Liver (tissue), 9 donors: ENCODE data around the gene PRKCH. TPM values are rescaled to one million over a fixed set of nuclear protein-coding genes. Genes with fewer than 3 reads are reported as not detected.

Experiments used
- DNase-seq: peaks from one replicate; pipeline ENCODE4 v3.0.0-alpha.2; 2017; ENCODE audit warnings: low spot score
- H3K27ac ChIP-seq, 2 donors: one replicate each; pipeline ENCODE4 v1.7.0; 2013; ENCODE audit warnings: inconsistent platforms in 2 of 2, low read length in 2 of 2, control low read depth in 1 of 2, low read depth in 1 of 2, mild to moderate bottlenecking in 1 of 2
- H3K27me3 ChIP-seq, 4 donors: one replicate each; pipeline versions ENCODE4 v1.6.1 to v1.7.0; 2013; ENCODE audit warnings: low read length in 3 of 4, inconsistent platforms in 1 of 4, mild to moderate bottlenecking in 1 of 4, moderate library complexity in 1 of 4; ENCODE audit not compliant: control insufficient read depth in 4 of 4, insufficient read depth in 4 of 4
- H3K36me3 ChIP-seq, 4 donors: one replicate each; pipeline versions ENCODE4 v1.6.1 to v1.7.0; 2013; ENCODE audit warnings: low read length in 3 of 4, mild to moderate bottlenecking in 3 of 4, low read depth in 1 of 4, moderate library complexity in 1 of 4; ENCODE audit not compliant: control insufficient read depth in 4 of 4, insufficient read depth in 3 of 4
- H3K4me1 ChIP-seq, 4 donors: one replicate each; pipeline versions ENCODE4 v1.6.1 to v1.7.0; 2013; ENCODE audit warnings: low read length in 3 of 4, mild to moderate bottlenecking in 3 of 4, moderate library complexity in 1 of 4; ENCODE audit not compliant: control insufficient read depth in 4 of 4, insufficient read depth in 4 of 4
- H3K4me3 ChIP-seq, 3 donors: one replicate each; pipeline versions ENCODE4 v1.6.1 to v1.7.0; 2013; ENCODE audit warnings: low read length in 3 of 3, control low read depth in 1 of 3, low read depth in 1 of 3, mild to moderate bottlenecking in 1 of 3
- H3K9ac ChIP-seq, 2 donors: one replicate each; pipeline ENCODE4 v1.7.0; 2013; ENCODE audit warnings: low read length in 2 of 2, mild to moderate bottlenecking in 2 of 2, moderate library complexity in 2 of 2, control low read depth in 1 of 2, low read depth in 1 of 2
- H3K9me3 ChIP-seq, 4 donors: one replicate each; pipeline versions ENCODE4 v1.6.1 to v1.7.0; 2013; ENCODE audit warnings: low read length in 3 of 4; ENCODE audit not compliant: control insufficient read depth in 4 of 4
- ATF3 ChIP-seq: IDR thresholded peaks from 2 replicates; pipeline ENCODE4 v1.6.1; 2016; ENCODE audit warnings: antibody characterized with exemption
- FOXA1 ChIP-seq: IDR thresholded peaks from 2 replicates; pipeline ENCODE4 v1.6.1; 2016; ENCODE audit warnings: antibody characterized with exemption
- FOXA2 ChIP-seq: IDR thresholded peaks from 2 replicates; pipeline ENCODE4 v1.6.1; 2016; ENCODE audit warnings: antibody characterized with exemption
- GABPA ChIP-seq, 2 donors: IDR thresholded peaks in 1 of 2; conservative IDR thresholded peaks in 1 of 2; 2 replicates each; pipeline ENCODE4 v1.6.1; 2016; ENCODE audit warnings: antibody characterized with exemption in 2 of 2, mild to moderate bottlenecking in 1 of 2, moderate library complexity in 1 of 2
- HNF4A ChIP-seq, 2 donors: conservative IDR thresholded peaks; 2 replicates each; pipeline ENCODE4 v1.6.1; 2016; ENCODE audit warnings: antibody characterized with exemption in 2 of 2, mild to moderate bottlenecking in 2 of 2
- JUND ChIP-seq, 2 donors: IDR thresholded peaks; 2 replicates each; pipeline ENCODE4 v1.6.1; 2016; ENCODE audit warnings: antibody characterized with exemption in 2 of 2
- NR2F2 ChIP-seq: IDR thresholded peaks from 2 replicates; pipeline ENCODE4 v1.6.1; 2016; ENCODE audit warnings: antibody characterized with exemption
- RAD21 ChIP-seq, 2 donors: IDR thresholded peaks; 2 replicates each; pipeline ENCODE4 v1.6.1; 2016; ENCODE audit warnings: antibody characterized with exemption in 2 of 2, mild to moderate bottlenecking in 2 of 2
- REST ChIP-seq: IDR thresholded peaks from 2 replicates; pipeline ENCODE4 v1.6.1; 2016; ENCODE audit warnings: antibody characterized with exemption, mild to moderate bottlenecking
- SP1 ChIP-seq: IDR thresholded peaks from 2 replicates; pipeline ENCODE4 v1.6.1; 2018; ENCODE audit warnings: antibody characterized with exemption, mild to moderate bottlenecking
- TAF1 ChIP-seq: conservative IDR thresholded peaks from 2 replicates; pipeline ENCODE4 v1.6.1; 2016; ENCODE audit warnings: antibody characterized with exemption, mild to moderate bottlenecking
- YY1 ChIP-seq: IDR thresholded peaks from 2 replicates; pipeline ENCODE4 v1.6.1; 2016; ENCODE audit warnings: antibody characterized with exemption, mild to moderate bottlenecking
- WGBS: extraction: QIAGEN DNeasy Blood & Tissue Kit; methylation state at CpG from one replicate; pipeline ENCODE4 v1.1.7; 2013; 5-methylcytosine and 5-hydroxymethylcytosine counted together
- polyA plus RNA-seq, 2 donors: library from polyadenylated mRNA; stranded (reverse) in 1 of 2; unstranded in 1 of 2; fragments of 200-250 nt in 1 of 2; fragments of >200 nt in 1 of 2; fragmentation: Nextera tagmentation in 1 of 2; extraction: Ambion mirVana in 1 of 2; gene quantifications; one replicate each; pipeline versions ENCODE4 v1.2.1 to v1.2.3, GENCODE V29; 2013 to 2015
- total RNA-seq, 2 donors: library from RNA; depleted of rRNA; stranded (reverse); fragments of >200 nt; gene quantifications; one replicate each; pipeline ENCODE4 v1.2.3, GENCODE V29; 2014
- TF ChIP-seq, protein P1 (sequence below): IDR thresholded peaks from 2 replicates; pipeline ENCODE4 v1.6.1; 2016; ENCODE audit warnings: antibody characterized with exemption
- TF ChIP-seq, protein P2 (sequence below): IDR thresholded peaks from 2 replicates; pipeline ENCODE4 v1.6.1; 2016; ENCODE audit warnings: antibody characterized with exemption
- TF ChIP-seq, protein P3 (sequence below): fragments of 150-350 bp; IDR thresholded peaks from 2 replicates; pipeline ENCODE4 v1.5.1; 2017; ENCODE audit warnings: improper control_type of control experiment, low read depth, low read length; ENCODE audit not compliant: missing input control
- donor health status: healthy.
- donor health status: healthy.
- donor health status: healthy.
- donor health status: healthy.
- donor health status: healthy.

Gene PRKCH
- total and polyA plus RNA-seq, 4 donors = 3.9 to 13.7 (median 7.0) TPM

DNA sequence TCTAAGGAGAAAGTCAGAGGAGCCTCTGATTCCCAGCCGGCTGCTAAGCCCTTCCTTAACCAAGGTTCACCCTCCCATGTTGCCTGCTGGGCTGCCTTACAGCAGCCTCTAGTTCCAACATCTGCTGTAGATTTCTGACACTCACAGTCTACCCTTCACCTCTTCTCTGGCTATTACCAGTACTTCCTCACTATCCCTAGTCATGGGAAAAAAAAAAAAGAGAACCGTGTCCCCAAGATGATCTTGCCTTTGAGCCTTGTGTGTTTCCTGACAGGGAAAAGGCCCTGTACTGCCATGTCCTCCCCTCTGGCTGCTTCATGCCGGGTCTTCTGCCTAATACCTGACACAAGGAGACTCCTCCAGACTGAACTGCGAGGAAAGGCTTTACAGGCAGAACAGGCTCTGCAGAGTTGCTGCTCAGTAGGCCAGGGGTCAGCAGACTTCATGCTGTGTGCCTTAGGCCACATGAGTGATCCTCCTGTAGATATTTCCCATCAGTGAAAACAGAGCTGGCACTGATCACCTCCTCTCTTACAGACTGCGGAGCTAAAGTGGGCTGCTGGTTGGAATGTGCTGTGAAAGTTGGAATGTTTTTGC lies 46.8 kb downstream of the PRKCH start:
- no peak overlapping the region for H3K27ac ChIP-seq
- H3K36me3 ChIP-seq = no peaks in the 10 kb centered on the region
- H3K9me3 ChIP-seq = no peaks in the 10 kb centered on the region
- H3K9ac ChIP-seq = no peak overlapping the region
- TF ChIP-seq NR2F2 = no peak
- TF ChIP-seq, protein P1, sequence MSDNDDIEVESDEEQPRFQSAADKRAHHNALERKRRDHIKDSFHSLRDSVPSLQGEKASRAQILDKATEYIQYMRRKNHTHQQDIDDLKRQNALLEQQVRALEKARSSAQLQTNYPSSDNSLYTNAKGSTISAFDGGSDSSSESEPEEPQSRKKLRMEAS = no peak
- H3K27me3 ChIP-seq = no peaks in the 10 kb centered on the region
- no peak for DNase-seq
- no peak overlapping the region for H3K4me3 ChIP-seq
- no peaks in the 10 kb centered on the region for H3K4me1 ChIP-seq
- 81% methylated on average over 5 of the region's 5 CpGs for WGBS

DNA sequence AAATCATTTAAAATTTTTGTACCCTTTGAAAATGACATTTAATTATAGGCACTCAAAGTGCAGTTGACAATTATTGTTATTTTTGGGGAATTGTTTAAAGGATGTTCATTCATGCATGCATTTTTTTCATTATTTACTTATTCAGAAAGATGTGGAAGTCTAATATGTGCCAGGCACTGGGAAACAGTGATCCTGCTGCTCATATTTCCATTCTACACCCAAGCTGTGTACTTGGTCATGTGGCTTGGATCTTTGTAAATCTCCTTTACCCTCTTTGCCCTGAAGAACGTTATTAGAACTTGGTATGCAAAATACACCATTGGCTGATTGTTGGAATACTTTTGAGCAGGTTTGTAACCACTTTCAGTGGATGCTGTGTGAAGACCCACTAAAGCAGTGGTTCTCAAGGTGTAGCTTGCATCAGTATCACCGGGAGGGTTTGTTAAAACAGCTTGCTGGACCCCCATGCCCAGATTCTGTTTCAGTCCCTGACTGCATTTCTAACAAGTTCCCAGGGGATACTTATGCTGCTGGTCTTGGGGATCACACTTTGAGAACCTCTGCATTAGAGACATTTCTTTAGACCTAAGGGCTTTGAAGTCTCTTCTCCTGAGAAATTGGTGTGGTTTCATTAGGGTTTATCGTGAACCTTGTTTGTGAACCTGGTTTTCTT lies 47.5 kb downstream of the PRKCH start:
- H3K27ac ChIP-seq = no peak overlapping the region
- 77% methylated on average over 3 of the region's 3 CpGs for WGBS
- H3K9ac ChIP-seq = no peak overlapping the region
- TF ChIP-seq, protein P1 = no peak
- TF ChIP-seq HNF4A (conservative IDR thresholded peaks at IDR 0.05) = no peak
- TF ChIP-seq FOXA2 = no peak
- TF ChIP-seq REST = no peak
- no peak for TF ChIP-seq FOXA1
- TF ChIP-seq YY1 = no peak
- no peak for TF ChIP-seq ATF3
- no peak for TF ChIP-seq SP1
- no peak for TF ChIP-seq RAD21 (IDR thresholded peaks at IDR 0.05)
- TF ChIP-seq, protein P2, sequence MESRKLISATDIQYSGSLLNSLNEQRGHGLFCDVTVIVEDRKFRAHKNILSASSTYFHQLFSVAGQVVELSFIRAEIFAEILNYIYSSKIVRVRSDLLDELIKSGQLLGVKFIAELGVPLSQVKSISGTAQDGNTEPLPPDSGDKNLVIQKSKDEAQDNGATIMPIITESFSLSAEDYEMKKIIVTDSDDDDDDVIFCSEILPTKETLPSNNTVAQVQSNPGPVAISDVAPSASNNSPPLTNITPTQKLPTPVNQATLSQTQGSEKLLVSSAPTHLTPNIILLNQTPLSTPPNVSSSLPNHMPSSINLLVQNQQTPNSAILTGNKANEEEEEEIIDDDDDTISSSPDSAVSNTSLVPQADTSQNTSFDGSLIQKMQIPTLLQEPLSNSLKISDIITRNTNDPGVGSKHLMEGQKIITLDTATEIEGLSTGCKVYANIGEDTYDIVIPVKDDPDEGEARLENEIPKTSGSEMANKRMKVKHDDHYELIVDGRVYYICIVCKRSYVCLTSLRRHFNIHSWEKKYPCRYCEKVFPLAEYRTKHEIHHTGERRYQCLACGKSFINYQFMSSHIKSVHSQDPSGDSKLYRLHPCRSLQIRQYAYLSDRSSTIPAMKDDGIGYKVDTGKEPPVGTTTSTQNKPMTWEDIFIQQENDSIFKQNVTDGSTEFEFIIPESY = no peak
- TF ChIP-seq, protein P3, sequence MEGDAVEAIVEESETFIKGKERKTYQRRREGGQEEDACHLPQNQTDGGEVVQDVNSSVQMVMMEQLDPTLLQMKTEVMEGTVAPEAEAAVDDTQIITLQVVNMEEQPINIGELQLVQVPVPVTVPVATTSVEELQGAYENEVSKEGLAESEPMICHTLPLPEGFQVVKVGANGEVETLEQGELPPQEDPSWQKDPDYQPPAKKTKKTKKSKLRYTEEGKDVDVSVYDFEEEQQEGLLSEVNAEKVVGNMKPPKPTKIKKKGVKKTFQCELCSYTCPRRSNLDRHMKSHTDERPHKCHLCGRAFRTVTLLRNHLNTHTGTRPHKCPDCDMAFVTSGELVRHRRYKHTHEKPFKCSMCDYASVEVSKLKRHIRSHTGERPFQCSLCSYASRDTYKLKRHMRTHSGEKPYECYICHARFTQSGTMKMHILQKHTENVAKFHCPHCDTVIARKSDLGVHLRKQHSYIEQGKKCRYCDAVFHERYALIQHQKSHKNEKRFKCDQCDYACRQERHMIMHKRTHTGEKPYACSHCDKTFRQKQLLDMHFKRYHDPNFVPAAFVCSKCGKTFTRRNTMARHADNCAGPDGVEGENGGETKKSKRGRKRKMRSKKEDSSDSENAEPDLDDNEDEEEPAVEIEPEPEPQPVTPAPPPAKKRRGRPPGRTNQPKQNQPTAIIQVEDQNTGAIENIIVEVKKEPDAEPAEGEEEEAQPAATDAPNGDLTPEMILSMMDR = no peak
- TF ChIP-seq NR2F2 = no peak
- no peak for TF ChIP-seq TAF1
- TF ChIP-seq JUND (IDR thresholded peaks at IDR 0.05) = no peak
- TF ChIP-seq GABPA (IDR thresholded peaks at IDR 0.05 in 1 of 2, conservative IDR thresholded peaks at IDR 0.05 in 1 of 2) = no peak
- H3K36me3 ChIP-seq = no peaks in the 10 kb centered on the region
- H3K9me3 ChIP-seq = no peaks in the 10 kb centered on the region
- H3K27me3 ChIP-seq = no peaks in the 10 kb centered on the region
- no peak for DNase-seq
- H3K4me3 ChIP-seq = no peak overlapping the region
- no peaks in the 10 kb centered on the region for H3K4me1 ChIP-seq
